Spleen (tissue), 7 donors: Measurements from ENCODE around the gene ZNF516.

Experiments used
- CTCF ChIP-seq, 11 experiments: fragments of 200-600 bp in 7 of 11; fragments of 450-650 bp in 4 of 11; sonication (generic) in 4 of 11; IDR thresholded peaks in 8 of 11; conservative IDR thresholded peaks in 3 of 11; 1 replicate in 7 of 11; 2 replicates in 4 of 11; pipeline versions ENCODE4 v1.4.0 to v1.8.0; 2016 to 2021; ENCODE audit warnings: antibody characterized with exemption in 11 of 11, inconsistent platforms in 4 of 11, mild to moderate bottlenecking in 1 of 11
- POLR2A ChIP-seq, 3 donors: fragments of 450-650 bp; IDR thresholded peaks; one replicate each; pipeline ENCODE4 v1.5.1; 2017; ENCODE audit warnings: antibody characterized with exemption in 3 of 3, mild to moderate bottlenecking in 1 of 3
- POLR2AphosphoS5 ChIP-seq, 3 donors: sonication (generic); formaldehyde crosslinking; IDR thresholded peaks; one replicate each; pipeline ENCODE4 v1.5.1; 2017; ENCODE audit warnings: antibody characterized with exemption in 3 of 3
- donor health status: DM: no; HTN: no; CAD: no; lungs with moderate emphysema.
- donor health status: DM: no; HTN: no; CAD: no.
- donor health status: DM: no; HTN: no; CAD: no.

DNA sequence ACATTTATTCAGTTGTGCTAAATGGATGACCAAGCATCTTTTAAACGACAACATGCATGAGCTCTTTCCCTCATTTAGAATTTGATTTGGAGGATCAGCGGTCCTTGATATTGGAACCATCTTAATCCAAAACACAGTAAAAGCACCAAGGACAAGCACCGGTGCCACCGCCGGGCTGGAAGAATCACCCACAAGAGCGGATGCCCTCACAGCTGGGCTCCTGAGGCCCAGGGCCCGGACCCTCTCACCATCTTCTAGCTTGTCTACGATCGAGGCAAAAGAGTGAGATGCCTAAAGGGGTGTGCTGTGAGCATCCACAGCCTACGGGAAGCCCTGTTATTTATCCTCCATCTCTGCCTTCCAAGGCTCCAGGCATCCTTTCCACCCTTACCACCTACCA lies 129.5 kb downstream of the ZNF516 start:
- TF ChIP-seq CTCF (IDR thresholded peaks at IDR 0.05 in 8 of 11, conservative IDR thresholded peaks at IDR 0.05 in 3 of 11): no peak
- no peak for TF ChIP-seq POLR2A (IDR thresholded peaks at IDR 0.05)
- no peak for TF ChIP-seq POLR2AphosphoS5 (IDR thresholded peaks at IDR 0.05)
